Epithelial cell of prostate (primary cell): Measurements from ENCODE around the gene TRERF1.

Source experiments
- DNase-seq: peaks from one replicate; pipeline ENCODE4 v3.0.0-alpha.2; 2011; ENCODE audit warnings: low read depth, low spot score
- H3K27ac ChIP-seq: fragments of 450-650 bp; 2 replicates; pipeline ENCODE4 v1.5.1; 2017; ENCODE audit warnings: mild to moderate bottlenecking

Gene TRERF1

GRCh38 chr6:42372699-42373098, 79.0 kb downstream of the TRERF1 start:
- H3K27ac ChIP-seq = no peak overlapping the region
- no peak for DNase-seq

DNA sequence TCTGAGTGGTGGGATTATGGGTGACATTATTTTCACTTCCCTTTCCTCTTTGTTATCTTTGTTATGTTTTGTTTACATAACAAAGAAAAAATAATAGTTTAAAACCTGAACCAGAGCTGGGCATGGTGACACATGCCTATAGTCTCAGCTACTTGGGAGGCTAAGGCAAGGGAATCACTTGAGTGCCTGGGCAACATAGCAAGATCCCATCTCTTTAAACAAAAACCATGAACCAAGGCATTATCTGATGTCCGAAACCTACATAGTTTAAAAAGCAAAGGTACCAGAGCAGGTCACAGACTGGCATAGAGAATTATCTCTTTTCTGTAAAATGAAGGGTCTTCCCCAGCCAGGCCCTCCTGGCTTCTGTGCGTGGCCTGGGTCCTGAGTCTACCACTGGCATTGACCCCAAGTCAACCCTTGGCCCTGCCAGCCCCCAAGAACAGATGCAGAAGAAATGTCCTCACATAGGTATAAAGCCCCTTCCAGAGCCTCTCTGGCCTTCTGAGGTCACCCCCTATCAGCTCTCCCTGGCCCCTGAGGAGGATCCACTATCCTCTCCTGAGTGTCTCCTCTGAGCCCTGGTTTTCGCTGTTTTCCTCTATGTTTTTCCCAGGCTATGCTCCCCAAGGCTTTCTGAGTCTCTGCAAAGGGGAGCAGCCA, 81.3 kb downstream of the TRERF1 start:
- no peak for DNase-seq
- H3K27ac ChIP-seq = no peak overlapping the region

DNA sequence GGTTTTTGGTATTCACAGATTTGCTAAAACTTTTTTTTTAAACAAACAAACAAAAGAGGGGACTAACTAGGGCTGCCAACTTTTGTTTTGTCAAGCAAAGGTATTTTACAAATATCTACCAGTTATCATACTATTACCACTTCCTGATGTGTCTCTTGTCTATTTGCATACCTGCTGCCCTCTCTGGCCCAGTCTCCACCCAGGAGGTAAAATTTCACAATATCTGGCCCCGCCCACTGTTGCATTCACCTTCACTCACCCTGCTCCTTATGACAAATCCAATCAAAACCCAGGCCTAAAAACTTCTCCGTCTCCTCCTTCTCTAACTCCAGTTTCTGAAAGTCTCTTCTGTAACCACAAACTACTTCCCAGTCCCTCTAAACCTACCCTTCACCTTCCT, 82.2 kb downstream of the TRERF1 start:
- H3K27ac ChIP-seq = no peak overlapping the region

DNA sequence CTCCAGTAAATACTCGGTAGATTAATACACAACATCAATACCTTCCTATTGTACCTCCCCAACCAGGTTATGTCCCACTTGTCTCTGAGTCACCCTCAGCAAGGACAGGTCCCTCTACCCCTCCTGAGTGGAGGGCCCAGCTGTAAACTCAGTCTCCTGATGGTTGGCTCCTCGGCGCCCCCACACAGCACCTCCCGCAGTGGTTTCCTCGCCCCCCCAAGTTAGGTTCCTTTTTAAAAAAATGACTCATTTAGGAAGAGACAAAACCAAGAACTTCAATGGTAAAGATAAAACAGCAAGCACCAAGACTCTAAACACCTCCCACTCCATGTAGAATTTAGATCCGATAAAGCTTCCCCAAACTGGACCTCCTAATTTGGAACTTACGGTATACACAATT, 83.5 kb downstream of the TRERF1 start:
- DNase-seq = no peak

More for the DNA sequence above, 82.2 kb downstream of the TRERF1 start:
- no peak for DNase-seq

GRCh38 chr6:42367353-42368011, 84.2 kb downstream of the TRERF1 start:
- no peak overlapping the region for H3K27ac ChIP-seq
- no peak for DNase-seq

More for the DNA sequence above, 83.5 kb downstream of the TRERF1 start:
- H3K27ac ChIP-seq = no peak overlapping the region

- DNase-seq = no peak
- no peak overlapping the region for H3K27ac ChIP-seq
These were observed 84.8 kb downstream of the TRERF1 start for GRCh38 chr6:42366999-42367352.

- no peak for DNase-seq
- no peak overlapping the region for H3K27ac ChIP-seq
These were observed 85.6 kb downstream of the TRERF1 start for GRCh38 chr6:42366011-42366705.

DNA sequence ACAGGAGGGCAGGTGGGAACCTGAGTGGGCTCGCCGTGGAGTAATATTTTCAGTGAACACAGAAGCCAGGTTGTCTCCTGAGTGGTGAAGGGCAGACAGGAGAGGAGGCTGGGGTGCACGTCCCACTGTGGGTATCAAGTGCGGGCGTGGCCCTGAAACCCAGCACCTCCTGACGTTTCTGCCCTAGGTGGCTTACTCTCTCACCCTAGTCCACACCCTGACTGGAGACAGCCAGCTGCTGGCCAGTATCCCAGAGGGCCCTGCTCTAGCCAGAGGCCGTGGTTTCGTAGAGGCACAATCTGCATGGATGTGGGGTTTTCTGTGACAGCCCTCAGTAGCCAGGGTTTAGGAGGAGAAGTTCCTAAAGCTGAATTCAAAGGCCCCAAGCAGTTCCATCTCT, 86.7 kb downstream of the TRERF1 start:
- no peak for DNase-seq
- no peak overlapping the region for H3K27ac ChIP-seq

DNA sequence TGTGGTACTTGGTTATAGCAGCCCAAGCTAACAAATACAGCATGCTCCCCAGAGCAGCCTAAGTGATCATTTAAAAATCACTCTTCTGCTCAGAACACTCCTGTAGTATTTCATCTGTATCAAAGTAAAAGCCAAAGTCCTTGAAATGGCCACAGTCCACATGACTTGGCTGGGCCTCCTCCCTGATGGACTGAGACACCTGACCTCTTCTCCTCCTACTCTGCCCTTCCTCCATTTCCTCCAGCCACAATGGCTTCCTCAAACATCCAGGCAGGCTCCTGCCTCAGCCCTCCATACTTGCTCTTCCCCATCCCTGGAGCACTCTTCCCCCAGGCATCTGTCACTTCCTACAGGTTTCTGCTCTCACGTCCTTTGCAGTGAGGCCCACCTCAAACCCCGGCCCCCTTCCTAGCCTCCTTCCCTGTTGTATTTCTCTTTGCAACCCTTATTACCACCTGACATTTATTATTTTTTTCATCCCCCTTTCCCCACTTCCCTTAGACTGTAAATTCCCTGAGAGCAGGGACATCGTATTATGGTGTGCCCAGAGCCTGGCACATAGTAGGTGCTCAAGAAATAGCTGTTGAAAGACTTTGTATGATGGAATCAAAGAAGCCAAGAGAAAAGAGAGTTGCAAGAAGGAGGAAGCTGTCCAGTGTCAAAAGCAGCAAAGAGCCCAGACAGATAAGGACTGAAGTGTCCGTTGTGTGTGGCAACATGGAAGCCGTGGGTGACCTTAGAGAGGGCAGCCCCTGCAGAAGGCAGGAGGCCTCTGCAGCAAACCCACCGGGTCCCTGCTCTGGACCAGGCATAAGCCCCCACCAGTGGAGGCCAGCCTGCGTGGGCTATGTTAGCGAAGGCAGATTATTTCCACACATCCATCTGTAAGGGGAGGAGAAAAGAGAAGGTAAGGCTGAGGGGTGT, 87.5 kb downstream of the TRERF1 start:
- DNase-seq = no peak
- no peak overlapping the region for H3K27ac ChIP-seq

- no peak overlapping the region for H3K27ac ChIP-seq
- no peak for DNase-seq
These were observed 90.7 kb downstream of the TRERF1 start for GRCh38 chr6:42361036-42361435.

GRCh38 chr6:42359021-42359420, 92.7 kb downstream of the TRERF1 start:
- no peak overlapping the region for H3K27ac ChIP-seq
- no peak for DNase-seq

- DNase-seq = no peak
- no peak overlapping the region for H3K27ac ChIP-seq
These were observed 96.3 kb downstream of the TRERF1 start for GRCh38 chr6:42355416-42355815.

DNA sequence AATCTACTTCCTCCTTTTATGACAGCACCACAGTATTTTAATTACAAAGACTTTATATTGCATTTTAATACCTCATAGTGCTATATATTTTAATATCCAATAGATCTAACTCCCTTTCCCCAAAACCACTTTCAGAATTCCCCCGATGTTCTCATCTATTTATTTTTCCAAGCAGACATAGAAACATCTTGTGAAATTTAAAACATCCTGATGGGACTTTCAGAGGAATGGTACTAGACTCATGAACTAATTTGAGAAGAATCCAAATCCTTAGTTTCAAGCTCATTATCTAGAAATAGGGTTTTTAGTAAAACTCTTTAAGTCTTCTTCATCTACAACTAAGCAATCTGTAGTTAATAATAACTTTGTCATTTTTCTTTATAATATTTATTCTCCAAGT, 97.0 kb downstream of the TRERF1 start:
- no peak overlapping the region for H3K27ac ChIP-seq
- no peak for DNase-seq

- no peak overlapping the region for H3K27ac ChIP-seq
- peak; percentile 22 for DNase-seq
These were observed 98.7 kb downstream of the TRERF1 start for GRCh38 chr6:42352856-42353564.

DNA sequence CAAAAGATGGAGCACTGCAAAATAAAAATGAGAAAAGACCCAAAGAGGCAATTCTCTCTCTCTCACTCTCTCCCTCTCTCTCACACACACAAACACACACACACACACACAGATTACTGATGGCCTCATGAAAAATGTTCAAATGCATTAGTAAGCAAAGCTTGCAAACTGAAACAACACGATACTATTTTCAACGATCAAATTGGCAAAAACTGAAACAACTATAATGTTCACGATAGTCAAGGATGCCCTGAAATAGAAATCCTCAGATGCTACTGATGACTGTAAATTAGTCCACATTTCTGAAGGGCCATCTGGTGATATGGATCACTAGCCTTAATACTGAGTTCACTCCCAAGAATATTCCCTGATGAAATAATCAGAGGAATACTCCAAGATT, 100.8 kb downstream of the TRERF1 start:
- no peak overlapping the region for H3K27ac ChIP-seq
- DNase-seq = no peak

GRCh38 chr6:42349753-42350511, 101.8 kb downstream of the TRERF1 start:
- H3K27ac ChIP-seq = no peak overlapping the region
- no peak for DNase-seq

DNA sequence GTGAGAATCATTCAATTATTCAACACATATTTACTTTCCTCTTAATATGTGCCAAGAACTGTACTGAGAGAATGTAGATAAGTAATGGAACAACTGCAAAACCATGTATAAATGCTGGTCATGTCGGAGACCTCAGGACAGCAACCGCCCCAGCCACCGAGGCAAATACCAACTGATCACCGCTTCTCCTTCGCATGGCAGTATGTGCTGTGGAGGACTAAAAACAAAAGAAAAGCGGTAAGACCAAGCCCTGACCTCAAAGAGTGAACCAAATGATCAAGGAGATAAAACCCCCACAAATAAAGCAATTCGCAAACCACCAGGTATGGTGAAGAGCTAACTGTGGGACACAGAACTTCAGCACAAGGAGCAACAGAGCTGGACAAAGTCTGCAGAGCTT, 104.3 kb downstream of the TRERF1 start:
- DNase-seq = no peak
- H3K27ac ChIP-seq = no peak overlapping the region

DNA sequence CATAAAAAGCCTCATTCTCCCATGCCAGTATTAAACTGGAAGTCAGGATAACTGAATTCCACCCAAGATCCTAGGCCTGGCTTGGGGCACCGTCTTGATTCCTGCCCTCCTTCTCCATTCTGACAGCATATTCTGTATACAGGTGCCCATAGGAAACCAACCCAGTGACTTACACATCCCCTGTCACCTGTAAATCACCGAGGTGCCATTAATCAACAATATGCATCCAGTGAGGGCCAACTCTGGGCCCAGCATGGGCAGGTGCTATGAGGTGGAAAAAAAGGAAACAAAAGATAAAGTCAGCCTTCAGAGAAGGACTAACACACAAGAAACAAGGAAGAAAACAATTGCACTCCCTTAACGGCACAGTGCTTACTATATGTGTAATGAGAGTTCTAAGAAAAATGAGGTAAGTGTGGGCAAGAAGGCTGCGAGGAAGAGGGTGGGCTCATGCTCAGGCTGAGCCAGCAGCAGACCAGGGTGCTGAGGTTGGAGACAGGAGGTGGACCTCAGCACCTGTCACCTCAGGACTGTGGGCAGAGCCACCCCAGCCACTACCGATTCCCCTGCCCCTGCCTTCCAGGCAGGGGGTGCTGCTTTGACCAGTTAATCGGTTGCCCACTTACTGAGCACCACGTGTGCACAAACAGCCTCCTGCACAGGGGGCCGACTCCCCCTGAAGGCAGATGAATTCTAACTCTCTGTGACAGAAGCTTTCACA, 105.9 kb downstream of the TRERF1 start:
- H3K27ac ChIP-seq = no peak overlapping the region
- no peak for DNase-seq

DNA sequence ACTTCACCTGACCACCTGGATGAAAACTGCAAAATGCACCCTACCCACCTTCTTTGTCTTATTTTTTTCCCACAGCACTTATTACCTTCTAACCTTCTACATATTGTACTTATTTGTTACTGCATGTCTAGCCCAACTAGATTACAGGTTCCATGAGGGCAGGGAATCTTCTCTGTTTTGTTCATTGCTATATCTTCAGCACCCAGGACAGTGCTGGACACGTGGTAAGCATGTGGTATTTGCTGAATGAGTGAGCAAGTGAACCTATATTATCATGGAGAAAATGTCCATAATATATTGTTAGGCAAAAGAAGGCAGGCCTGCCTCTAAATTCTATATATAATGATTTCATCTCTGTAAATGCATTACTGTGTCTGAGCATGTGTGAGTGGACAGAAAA, 107.0 kb downstream of the TRERF1 start:
- H3K27ac ChIP-seq = no peak overlapping the region
- DNase-seq = no peak
